RWPE2 (cell line): ENCODE measurements around the gene MUC5B.

Source experiments
- ATAC-seq: fragments of 200-7000 bp; cut with Tn5 transposase; 3 replicates; pipeline ENCODE4 v1.9.1; 2021; ENCODE audit warnings: low read depth
- DNase-seq: peaks from one replicate; pipeline ENCODE4 v3.0.0-alpha.2; 2020; ENCODE audit warnings: low spot score
- H3K27ac ChIP-seq: fragments of 450-650 bp; 2 replicates; pipeline ENCODE4 v1.5.1; 2017; ENCODE audit warnings: mild to moderate bottlenecking; ENCODE audit not compliant: poor library complexity, severe bottlenecking
- H3K27me3 ChIP-seq: fragments of 250-450 bp; sonication (Bioruptor Pico); 2 replicates; pipeline ENCODE4 v1.5.1; 2021; ENCODE audit warnings: mild to moderate bottlenecking, moderate library complexity; ENCODE audit not compliant: insufficient read depth, poor library complexity, severe bottlenecking
- H3K36me3 ChIP-seq: fragments of 250-450 bp; sonication (Bioruptor Pico); 2 replicates; pipeline ENCODE4 v1.5.1; 2020; ENCODE audit warnings: low read depth, mild to moderate bottlenecking, moderate library complexity
- H3K4me1 ChIP-seq: fragments of 250-450 bp; sonication (Bioruptor Pico); 2 replicates; pipeline ENCODE4 v1.5.1; 2021; ENCODE audit warnings: mild to moderate bottlenecking, moderate library complexity; ENCODE audit not compliant: insufficient read depth, poor library complexity, severe bottlenecking
- H3K4me3 ChIP-seq: fragments of 250-450 bp; sonication (Bioruptor Pico); 2 replicates; pipeline ENCODE4 v1.5.1; 2021; ENCODE audit warnings: mild to moderate bottlenecking, moderate library complexity; ENCODE audit not compliant: severe bottlenecking
- H3K9me3 ChIP-seq: fragments of 250-450 bp; sonication (Bioruptor Pico); 2 replicates; pipeline ENCODE4 v1.5.1; 2021; ENCODE audit warnings: mild to moderate bottlenecking, moderate library complexity; ENCODE audit not compliant: severe bottlenecking
- TF ChIP-seq, protein P1 (sequence below): fragments of 450-650 bp; IDR thresholded peaks from one replicate; pipeline ENCODE4 v1.5.1; 2017; ENCODE audit warnings: mild to moderate bottlenecking, moderate library complexity; ENCODE audit not compliant: poor library complexity, severe bottlenecking

The MUC5B gene

DNA sequence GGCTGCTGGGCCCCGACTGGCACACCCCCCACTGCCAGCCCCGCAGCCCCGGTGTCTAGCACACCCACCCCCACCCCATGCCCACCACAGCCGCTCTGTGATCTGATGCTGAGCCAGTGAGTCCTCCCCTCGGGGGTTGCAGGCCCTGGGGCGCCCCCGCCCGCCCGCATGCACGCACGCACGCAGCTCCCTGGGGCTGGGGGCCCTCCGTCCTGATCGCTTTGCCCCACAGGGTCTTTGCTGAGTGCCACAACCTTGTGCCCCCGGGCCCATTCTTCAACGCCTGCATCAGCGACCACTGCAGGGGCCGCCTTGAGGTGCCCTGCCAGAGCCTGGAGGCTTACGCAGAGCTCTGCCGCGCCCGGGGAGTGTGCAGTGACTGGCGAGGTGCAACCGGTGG, 32.3 kb downstream of the MUC5B start:
- DNase-seq (no peak), ATAC-seq (no peak)
- Histone ChIP-seq H3K27ac (no peak overlapping the region), H3K4me3 (no peak overlapping the region), H3K9me3 (peaks cover 2% of the 10 kb centered on the region), H3K36me3 (no peaks in the 10 kb centered on the region), H3K4me1 (no peaks in the 10 kb centered on the region), H3K27me3 (no peaks in the 10 kb centered on the region)
- TF ChIP-seq, protein P1, sequence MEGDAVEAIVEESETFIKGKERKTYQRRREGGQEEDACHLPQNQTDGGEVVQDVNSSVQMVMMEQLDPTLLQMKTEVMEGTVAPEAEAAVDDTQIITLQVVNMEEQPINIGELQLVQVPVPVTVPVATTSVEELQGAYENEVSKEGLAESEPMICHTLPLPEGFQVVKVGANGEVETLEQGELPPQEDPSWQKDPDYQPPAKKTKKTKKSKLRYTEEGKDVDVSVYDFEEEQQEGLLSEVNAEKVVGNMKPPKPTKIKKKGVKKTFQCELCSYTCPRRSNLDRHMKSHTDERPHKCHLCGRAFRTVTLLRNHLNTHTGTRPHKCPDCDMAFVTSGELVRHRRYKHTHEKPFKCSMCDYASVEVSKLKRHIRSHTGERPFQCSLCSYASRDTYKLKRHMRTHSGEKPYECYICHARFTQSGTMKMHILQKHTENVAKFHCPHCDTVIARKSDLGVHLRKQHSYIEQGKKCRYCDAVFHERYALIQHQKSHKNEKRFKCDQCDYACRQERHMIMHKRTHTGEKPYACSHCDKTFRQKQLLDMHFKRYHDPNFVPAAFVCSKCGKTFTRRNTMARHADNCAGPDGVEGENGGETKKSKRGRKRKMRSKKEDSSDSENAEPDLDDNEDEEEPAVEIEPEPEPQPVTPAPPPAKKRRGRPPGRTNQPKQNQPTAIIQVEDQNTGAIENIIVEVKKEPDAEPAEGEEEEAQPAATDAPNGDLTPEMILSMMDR: no peak

DNA sequence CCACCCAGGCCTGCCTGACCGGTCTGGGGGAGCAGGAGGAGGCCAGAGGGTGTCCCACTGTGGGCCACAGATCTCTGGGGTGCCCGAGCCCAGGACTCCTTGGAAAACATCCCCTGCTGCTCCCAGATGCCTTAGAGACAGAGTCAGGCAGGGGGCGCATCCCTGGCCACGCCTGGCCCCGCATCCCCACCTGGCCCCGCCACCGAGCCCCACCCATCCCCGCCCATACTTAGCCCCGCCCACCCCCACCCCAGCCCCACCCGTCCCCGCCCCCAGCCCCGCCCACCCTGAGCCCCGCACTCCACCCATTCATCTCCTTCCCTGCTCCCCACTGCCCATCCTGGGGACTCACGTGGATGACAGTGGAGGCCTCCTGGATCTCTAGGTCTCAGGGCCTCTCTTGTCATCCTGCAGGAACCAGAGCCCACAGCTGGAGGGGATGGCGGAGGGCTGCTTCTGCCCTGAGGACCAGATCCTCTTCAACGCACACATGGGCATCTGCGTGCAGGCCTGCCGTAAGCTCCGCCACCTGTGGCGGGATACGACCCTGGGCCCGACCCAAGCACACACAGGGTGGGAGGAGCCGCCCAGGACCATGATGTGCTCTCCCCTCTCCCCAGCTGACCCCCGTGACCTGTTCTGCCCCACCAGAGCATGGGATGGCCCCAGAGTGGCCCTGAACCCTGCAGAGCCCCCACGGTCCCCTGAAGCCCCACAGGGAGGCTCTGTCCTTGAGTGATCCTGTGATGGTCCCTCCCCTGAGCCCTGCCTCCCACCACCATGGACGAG, 33.6 kb downstream of the MUC5B start:
- Histone ChIP-seq H3K27me3 (no peaks in the 10 kb centered on the region), H3K9me3 (peaks cover 2% of the 10 kb centered on the region), H3K4me3 (no peak overlapping the region), H3K4me1 (no peaks in the 10 kb centered on the region), H3K27ac (no peak overlapping the region), H3K36me3 (no peaks in the 10 kb centered on the region)
- ATAC-seq (no peak), DNase-seq (no peak)
- TF ChIP-seq, protein P1: no peak

DNA sequence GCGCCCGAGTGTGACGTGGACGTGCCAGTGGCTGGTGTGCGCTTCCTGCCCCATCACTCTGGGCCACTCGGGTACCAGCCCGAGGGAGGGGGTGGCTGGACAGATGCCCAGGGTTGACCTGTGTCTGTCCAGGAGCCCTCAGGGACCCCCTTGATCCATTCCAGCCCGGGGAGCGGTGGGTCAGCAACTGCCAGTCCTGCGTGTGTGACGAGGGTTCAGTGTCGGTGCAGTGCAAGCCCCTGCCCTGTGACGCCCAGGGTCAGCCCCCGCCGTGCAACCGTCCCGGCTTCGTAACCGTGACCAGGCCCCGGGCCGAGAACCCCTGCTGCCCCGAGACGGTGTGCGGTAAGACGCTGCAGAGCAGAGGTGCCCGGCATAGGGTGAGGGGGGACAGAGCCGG, 34.5 kb downstream of the MUC5B start:
- TF ChIP-seq, protein P1: no peak
- H3K27ac ChIP-seq: no peak overlapping the region
- no peaks in the 10 kb centered on the region for H3K9me3 ChIP-seq
- H3K27me3 ChIP-seq: no peaks in the 10 kb centered on the region
- no peak for ATAC-seq
- no peak overlapping the region for H3K4me3 ChIP-seq
- no peaks in the 10 kb centered on the region for H3K36me3 ChIP-seq
- no peak for DNase-seq
- H3K4me1 ChIP-seq: no peaks in the 10 kb centered on the region

DNA sequence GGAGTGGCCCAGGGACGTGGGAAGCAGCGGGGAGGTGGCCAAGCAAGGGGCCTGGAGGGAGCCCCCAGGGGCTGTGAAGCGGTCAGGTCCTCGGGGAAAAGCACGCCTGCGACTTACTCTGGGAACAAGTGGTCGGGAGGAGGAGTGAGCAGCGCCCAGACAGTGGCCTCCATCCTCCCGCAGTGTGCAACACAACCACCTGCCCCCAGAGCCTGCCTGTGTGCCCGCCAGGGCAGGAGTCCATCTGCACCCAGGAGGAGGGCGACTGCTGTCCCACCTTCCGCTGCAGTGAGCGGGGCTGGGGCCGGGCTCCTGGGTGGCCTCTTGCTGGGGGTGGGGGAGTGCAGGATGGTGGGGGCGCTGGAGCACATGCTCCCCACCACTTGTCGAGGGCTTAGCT, 35.0 kb downstream of the MUC5B start:
- DNase-seq (no peak), ATAC-seq (no peak)
- Histone ChIP-seq H3K9me3 (no peaks in the 10 kb centered on the region), H3K4me1 (peaks cover 3% of the 10 kb centered on the region), H3K27ac (no peak overlapping the region), H3K27me3 (no peaks in the 10 kb centered on the region), H3K4me3 (no peak overlapping the region), H3K36me3 (no peaks in the 10 kb centered on the region)
- TF ChIP-seq, protein P1: no peak

DNA sequence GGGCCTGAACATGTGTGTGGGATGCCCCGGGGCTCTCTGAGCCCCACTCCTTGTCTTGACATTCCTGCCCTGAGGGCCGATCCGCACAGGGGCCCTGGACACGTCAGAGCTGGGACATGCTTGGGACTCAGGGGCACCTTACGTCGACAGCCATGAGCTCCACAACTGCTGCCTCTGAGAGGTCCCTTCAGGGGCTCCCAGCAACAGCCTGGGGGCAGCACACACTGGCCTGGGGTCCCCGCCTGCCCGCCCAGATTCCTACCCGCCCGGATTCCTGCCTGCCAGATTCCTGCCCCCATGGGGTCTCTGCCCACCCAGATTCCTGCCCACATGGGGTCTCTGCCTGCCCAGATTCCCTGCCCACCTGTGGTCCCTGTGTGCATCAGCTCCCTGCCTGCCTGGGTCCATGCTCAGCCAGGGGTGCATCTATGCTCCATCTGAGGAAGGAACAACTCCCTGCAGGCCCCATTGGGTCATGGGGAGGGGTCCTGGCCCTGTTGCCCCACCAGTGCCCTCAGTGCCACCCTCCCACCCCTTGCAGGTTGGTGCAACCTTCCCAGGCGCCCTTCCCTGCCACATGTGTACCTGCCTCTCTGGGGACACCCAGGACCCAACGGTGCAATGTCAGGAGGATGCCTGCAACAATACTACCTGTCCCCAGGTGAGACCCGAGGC, 35.7 kb downstream of the MUC5B start:
- DNase-seq: no peak
- ATAC-seq: no peak
- Histone ChIP-seq H3K36me3 (no peaks in the 10 kb centered on the region), H3K9me3 (no peaks in the 10 kb centered on the region), H3K4me3 (no peak overlapping the region), H3K27me3 (no peaks in the 10 kb centered on the region), H3K27ac (no peak overlapping the region), H3K4me1 (peaks cover 7% of the 10 kb centered on the region)
- TF ChIP-seq, protein P1: no peak
